Stimulated activated CD4-positive, alpha-beta T cell treated with anti-CD3 and anti-CD28 coated beads, TNF-alpha, amount 100 ng/mL, for 48 hours (primary cell): Measurements from ENCODE around the gene SIDT2.

Source experiments
- DNase-seq, 3 donors: peaks; one replicate each; pipeline ENCODE4 v3.0.0-alpha.2; 2020; ENCODE audit warnings: low read depth in 3 of 3

SIDT2 gene

DNA sequence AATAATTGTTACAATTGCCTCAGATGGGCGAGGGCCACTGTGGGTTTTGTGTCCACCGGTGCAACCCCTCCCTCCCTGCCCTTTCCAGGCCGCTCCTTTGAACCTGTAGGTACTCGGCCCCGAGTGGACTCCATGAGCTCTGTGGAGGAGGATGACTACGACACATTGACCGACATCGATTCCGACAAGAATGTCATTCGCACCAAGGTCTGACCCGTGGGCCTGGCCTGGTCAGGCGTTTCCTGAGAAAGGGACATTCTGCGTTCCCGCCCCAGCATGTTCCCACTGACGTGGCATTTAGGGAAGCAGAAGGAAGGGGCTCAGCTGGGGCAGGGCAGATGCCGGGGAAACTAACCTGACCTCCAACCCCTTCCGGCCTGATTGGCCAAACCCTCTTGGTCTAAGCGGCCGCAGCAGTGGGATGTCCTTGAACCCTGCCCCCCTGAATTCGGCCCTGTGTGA is 10.1 kb downstream of the SIDT2 start:
- no peak for DNase-seq

GRCh38 chr11:117189191-117189940 is 10.8 kb downstream of the SIDT2 start:
- no peak for DNase-seq

DNA sequence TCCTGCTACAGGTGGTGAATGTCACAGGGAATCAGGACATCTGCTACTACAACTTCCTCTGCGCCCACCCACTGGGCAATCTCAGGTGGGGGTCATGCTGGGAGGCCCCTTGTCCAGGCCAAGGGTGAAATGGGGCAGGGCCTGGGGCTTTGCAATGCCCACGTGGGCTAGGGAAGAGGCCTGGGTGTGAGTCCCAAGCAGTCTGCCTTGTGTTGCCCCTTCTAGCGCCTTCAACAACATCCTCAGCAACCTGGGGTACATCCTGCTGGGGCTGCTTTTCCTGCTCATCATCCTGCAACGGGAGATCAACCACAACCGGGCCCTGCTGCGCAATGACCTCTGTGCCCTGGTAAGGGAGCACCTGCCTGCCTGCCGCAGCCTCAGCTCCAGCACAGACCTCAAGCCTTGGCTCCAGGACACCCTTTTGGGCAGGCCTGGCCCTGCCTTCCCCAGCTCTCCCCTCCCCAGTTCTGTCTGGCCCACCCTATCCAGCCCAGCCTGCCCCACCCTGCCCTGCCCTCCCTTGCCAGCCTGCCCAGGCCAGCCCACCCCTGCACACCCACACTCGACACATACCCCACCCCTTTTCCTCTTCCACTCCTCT is 11.5 kb downstream of the SIDT2 start:
- DNase-seq: no peak

- no peak for DNase-seq
Measured at GRCh38 chr11:117191680-117192400, 13.3 kb downstream of the SIDT2 start.

DNA sequence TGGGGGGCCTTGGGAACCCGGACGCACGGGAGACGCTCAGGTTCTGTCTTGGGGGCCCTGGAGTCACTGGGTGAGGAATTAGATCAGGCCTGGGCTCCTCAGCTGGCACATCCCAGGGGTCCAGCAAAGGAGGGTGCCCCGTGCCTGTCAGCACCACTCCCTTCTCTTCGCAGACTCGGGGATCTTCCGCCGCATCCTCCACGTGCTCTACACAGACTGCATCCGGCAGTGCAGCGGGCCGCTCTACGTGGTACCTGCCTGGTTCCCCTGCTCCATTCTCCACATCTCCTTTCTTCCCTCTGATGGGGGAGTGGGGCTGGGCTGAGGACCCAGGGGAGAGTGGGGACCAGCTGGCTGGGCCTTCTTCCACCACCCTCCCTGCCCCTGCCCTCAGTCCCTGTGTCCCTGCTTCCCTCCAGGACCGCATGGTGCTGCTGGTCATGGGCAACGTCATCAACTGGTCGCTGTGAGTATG is 13.9 kb downstream of the SIDT2 start:
- DNase-seq: no peak

DNA sequence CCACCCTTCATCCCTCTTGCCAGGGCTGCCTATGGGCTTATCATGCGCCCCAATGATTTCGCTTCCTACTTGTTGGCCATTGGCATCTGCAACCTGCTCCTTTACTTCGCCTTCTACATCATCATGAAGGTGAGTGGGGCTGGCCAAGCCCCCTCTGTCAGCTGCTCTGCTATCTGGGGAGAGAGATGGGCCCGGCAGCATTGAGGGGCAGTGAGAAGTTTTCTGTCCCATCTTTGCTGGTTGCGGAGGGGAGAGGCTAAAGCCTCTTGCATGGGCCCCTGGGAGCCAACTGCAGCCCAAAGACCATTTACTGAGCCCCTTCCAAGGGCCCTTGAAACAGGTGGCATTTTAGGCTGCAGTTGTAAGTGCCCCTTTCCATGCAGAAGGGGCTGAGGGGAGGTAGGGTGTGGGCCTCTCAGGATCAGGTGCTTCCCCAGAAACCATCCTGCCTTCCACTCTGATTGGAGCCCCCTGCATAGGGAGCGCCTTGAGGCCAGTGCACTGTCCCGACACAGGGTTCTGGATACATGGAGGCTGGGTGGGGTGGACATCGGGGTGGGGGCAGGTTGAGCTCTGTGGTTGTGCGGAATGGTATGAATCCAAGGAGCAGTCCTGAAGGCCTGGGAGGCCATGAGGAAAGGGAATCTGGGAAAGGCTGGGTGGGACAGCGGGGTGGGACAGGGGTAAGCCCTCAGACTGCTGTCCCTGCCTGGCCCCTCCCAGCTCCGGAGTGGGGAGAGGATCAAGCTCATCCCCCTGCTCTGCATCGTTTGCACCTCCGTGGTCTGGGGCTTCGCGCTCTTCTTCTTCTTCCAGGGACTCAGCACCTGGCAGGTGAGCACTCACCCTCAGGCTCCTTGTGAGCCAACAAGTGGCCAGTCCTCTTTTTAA is 14.8 kb downstream of the SIDT2 start:
- DNase-seq: no peak

- DNase-seq: no peak
Measured at GRCh38 chr11:117194267-117194666, 15.7 kb downstream of the SIDT2 start.

GRCh38 chr11:117195258-117195657 is 16.7 kb downstream of the SIDT2 start:
- no peak for DNase-seq

GRCh38 chr11:117195761-117196160 is 17.2 kb downstream of the SIDT2 start:
- no peak for DNase-seq

GRCh38 chr11:117197006-117197405 is 18.5 kb downstream of the SIDT2 start:
- DNase-seq: no peak

DNA sequence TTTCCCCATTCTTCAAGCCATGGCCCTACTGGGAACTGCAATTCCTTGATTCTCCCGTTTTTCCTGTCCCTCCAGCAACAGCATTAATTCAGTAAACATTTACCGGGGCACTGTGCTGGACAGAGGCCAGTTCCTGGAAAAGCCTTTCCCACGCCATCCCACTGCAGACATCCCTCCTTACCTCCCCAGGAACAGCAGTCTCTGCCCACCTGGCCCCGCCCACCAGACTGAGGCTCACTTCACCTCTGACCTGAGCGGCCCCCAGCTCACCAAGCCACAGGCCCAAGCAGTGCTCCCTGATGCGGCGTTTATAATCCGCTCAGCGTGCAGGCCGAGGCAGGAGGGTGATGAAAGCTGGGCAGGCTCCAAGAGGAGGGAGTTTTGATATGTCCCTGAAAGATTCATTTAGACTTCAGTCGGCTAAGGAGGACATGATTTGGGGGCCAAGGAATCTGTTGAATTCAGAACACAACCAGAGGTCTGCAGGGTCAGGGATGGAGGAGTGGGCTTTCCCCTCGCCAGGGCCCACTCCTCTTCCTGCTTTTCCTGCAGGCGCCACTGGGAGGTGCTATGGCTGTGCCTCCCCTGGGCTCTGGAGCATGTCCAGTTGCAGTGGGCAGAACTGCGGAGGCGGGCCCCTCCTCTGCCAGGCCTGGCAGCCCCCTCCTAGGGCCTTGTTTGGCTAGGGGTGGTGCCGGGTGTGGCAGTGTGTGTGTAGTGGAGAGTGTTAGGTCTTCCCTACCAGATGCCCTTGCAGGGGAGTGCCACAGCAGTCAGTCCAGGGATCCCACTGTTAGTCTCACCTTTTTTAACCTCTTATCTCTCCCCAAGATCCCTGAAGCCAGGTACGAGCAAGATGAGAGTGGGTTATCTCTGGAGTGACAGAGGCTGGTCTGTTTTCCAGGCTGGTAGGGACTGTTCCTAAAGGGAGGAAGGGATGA is 19.2 kb downstream of the SIDT2 start:
- no peak for DNase-seq

- DNase-seq: no peak
Measured at GRCh38 chr11:117198613-117199012, 20.1 kb downstream of the SIDT2 start.

GRCh38 chr11:117199053-117199915 is 20.7 kb downstream of the SIDT2 start, which contains the start of gene TAGLN:
Gene TAGLN (plus strand): TSS chr11:117199370. CDS start chr11:117203014, 3,644 bp downstream.
- DNase-seq: no peak

GRCh38 chr11:117199916-117200812 is 21.6 kb downstream of the SIDT2 start:
- no peak for DNase-seq

DNA sequence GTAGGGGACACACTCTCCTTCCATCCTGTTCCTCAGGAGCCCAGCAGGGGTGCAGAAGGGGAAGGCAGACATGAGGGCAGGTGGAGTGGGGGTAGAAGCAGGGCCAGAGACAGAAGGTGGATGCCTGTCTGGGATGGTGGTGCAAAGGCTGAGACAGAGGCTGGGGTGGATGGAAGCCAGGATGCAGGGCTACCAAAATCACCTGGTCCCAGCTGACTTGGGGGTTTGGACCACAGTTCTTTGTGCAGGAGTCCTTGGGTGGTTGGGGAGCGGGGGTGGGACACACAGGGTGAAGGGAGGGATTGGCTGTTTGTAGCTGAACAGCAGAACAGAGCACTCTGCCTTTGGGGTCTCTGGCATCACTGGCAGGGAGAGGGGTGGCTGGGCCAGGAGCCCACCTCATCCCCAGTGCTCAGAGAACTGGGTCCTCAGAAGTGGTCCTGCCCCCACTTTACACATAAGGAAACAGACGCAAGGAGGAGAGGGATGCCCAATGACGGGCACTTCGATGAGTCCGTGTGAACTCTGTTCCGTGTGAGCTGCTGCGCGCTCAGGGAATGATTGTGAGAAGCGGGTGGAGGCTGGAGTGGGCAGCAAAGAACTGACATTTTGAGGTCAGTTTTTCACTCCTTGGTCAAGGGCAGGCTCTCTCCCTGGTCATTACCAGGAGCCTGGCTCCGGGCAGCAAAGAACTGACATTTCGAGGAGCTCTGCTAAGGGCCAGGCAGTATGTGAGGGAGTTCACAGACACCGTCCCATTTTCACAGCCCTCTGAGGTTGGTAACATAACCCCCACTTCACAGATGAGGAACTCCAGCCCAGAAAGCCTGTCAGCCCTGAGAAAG is 22.5 kb downstream of the SIDT2 start:
- no peak for DNase-seq

DNA sequence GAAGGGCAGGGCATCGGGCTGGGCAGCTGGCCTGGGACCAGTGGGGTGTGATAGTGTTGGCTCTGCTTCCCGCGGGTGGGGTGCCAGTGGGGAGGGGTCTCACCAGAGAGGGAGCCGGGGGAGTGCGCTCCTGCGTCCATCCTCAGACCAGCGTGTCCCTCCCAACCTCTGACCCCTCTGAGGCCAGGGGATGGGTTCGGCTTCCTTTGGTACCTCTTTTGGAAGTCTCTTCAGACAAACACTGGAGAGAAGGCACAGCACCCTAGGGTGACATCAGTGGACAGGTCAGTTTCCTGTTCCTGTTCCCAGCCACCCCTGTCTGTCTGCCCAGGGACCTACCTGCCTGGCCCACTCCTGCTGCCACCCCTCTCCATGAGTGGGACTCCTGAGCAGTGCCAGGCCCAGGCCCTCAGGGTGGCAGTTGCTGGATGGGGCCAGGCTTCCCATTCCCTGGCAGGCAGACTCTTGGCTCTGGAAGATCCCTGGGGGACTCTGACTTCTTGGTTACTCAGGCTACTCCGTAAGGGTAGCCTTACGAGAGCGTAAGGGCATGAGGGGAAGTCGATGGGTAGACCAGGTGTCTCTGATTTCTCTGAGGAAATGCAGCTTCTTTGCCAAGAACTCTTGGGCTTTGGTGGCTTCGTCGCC is 23.2 kb downstream of the SIDT2 start:
- DNase-seq: no peak
